Stimulated activated CD8-positive, alpha-beta memory T cell treated with anti-CD3 and anti-CD28 coated beads, Interleukin-4, amount 100 ng/mL, for 4 hours (primary cell): ENCODE measurements around the gene MACROD2.
"Not testable (repeated sequence)": the region's sequence is repeated elsewhere in the genome, so short reads cannot be mapped to it uniquely, and the experiment has no call there.

Source experiments
- DNase-seq, 2 donors: peaks; one replicate each; pipeline ENCODE4 v3.0.0-alpha.2; 2020; ENCODE audit warnings: low read depth in 2 of 2, low spot score in 1 of 2

MACROD2 gene

GRCh38 chr20:13995086-13995665, at the start of gene MACROD2:
MACROD2 (plus strand) TSS chr20:13995516.
- DNase-seq = peak in 1 of 2 donors; percentile 3

GRCh38 chr20:13947719-13948118, 47.6 kb upstream of the MACROD2 start:
- no peak for DNase-seq

GRCh38 chr20:13953227-13953626, 42.1 kb upstream of the MACROD2 start:
- no peak for DNase-seq

GRCh38 chr20:13960119-13960518, 35.2 kb upstream of the MACROD2 start:
- no peak for DNase-seq

GRCh38 chr20:13960525-13960924, 34.8 kb upstream of the MACROD2 start:
- no peak for DNase-seq

- DNase-seq = no peak
These were observed 11.1 kb upstream of the MACROD2 start for GRCh38 chr20:13984211-13984610.

- no peak for DNase-seq
These were observed 4.9 kb upstream of the MACROD2 start, which contains the start of gene SEL1L2 for GRCh38 chr20:13990465-13990864. SEL1L2 (minus strand) TSS chr20:13990614; CDS start chr20:13990534, 80 bp downstream.

- no peak for DNase-seq
These were observed 4.0 kb upstream of the MACROD2 start for GRCh38 chr20:13991311-13991710.

GRCh38 chr20:13991955-13992354, 3.4 kb upstream of the MACROD2 start:
- DNase-seq = not testable (repeated sequence)

- no peak for DNase-seq
These were observed 525 bp downstream of the MACROD2 start for GRCh38 chr20:13995841-13996240.

- no peak for DNase-seq
These were observed 949 bp downstream of the MACROD2 start for GRCh38 chr20:13996265-13996664.

- DNase-seq = no peak
These were observed 5.6 kb downstream of the MACROD2 start for GRCh38 chr20:14000917-14001316.

GRCh38 chr20:14005996-14006395, 10.7 kb downstream of the MACROD2 start:
- no peak for DNase-seq

- no peak for DNase-seq
These were observed 13.9 kb downstream of the MACROD2 start for GRCh38 chr20:14009208-14009607.

GRCh38 chr20:14012671-14013070, 17.4 kb downstream of the MACROD2 start:
- DNase-seq = no peak

- no peak for DNase-seq
These were observed 35.7 kb downstream of the MACROD2 start for GRCh38 chr20:14030991-14031390.

GRCh38 chr20:14033310-14033709, 38.0 kb downstream of the MACROD2 start:
- DNase-seq = no peak

- DNase-seq = no peak
These were observed 41.3 kb downstream of the MACROD2 start for GRCh38 chr20:14036567-14036966.

- not testable (repeated sequence) for DNase-seq
These were observed 49.5 kb downstream of the MACROD2 start for GRCh38 chr20:14044712-14045276.

GRCh38 chr20:14046534-14046933, 51.2 kb downstream of the MACROD2 start:
- no peak for DNase-seq

GRCh38 chr20:14049111-14049510, 53.8 kb downstream of the MACROD2 start:
- no peak for DNase-seq

GRCh38 chr20:14051454-14051853, 56.1 kb downstream of the MACROD2 start:
- DNase-seq = no peak

GRCh38 chr20:14055127-14055742, 59.9 kb downstream of the MACROD2 start:
- DNase-seq = no peak
